HepG2 (cell line): ENCODE measurements around the gene DOK5. TPM values are rescaled to one million over a fixed set of nuclear protein-coding genes. Genes with fewer than 3 reads are reported as not detected.

Experiments
- ATAC-seq: fragments of 200-7000 bp; cut with Tn5 transposase; 3 replicates; pipeline ENCODE4 v1.9.1; 2020; ENCODE audit warnings: mild to moderate bottlenecking, moderate library complexity
- BruUV-seq: library from RNA; stranded (reverse); fragments of 400-500 nt; replicated peaks from 2 replicates; lab custom pipeline; 2021; lab: Mats Ljungman, UMichigan
- CTCF ChIA-PET: fragments of 300-600 bp; formaldehyde crosslinking; extraction: SDS; loops from one replicate; lab custom pipeline; 2021; ENCODE audit warnings: low total read pairs, inconsistent platforms, low intra/inter-chr PET ratio; lab: Yijun Ruan, JAX
- POLR2A ChIA-PET: fragments of 350-600 bp; sonication (Branson Sonifier 250); formaldehyde crosslinking; loops from one replicate; lab custom pipeline; 2020; ENCODE audit warnings: antibody characterized with exemption, inconsistent platforms; lab: Yijun Ruan, JAX
- DNase-seq: peaks from one replicate; pipeline ENCODE4 v3.0.0-alpha.2; 2015; ENCODE audit warnings: low spot score
- FAIRE-seq: peaks from 3 replicates; lab custom pipeline; 2011; peaks lifted over from hg19 to GRCh38; lab: Jason Lieb, UNC
- H2AFZ ChIP-seq: one replicate; pipeline ENCODE4 v1.6.1; 2011; ENCODE audit warnings: low read length, inconsistent platforms
- H3K27ac ChIP-seq: fragments of 300-600 bp; 3 replicates; pipeline ENCODE4 v1.8.0; 2011; ENCODE audit warnings: mixed run types, mild to moderate bottlenecking, mixed read lengths, low read length, inconsistent platforms; ENCODE audit not compliant: insufficient read depth; ENCODE audit errors: extremely low read length
- H3K27me3 ChIP-seq, 2 experiments: fragments of 200-600 bp in 1 of 2; 2 replicates in 1 of 2; 3 replicates in 1 of 2; pipeline versions ENCODE4 v1.6.0 to v1.8.0; 2011; ENCODE audit warnings: low read length in 2 of 2, mild to moderate bottlenecking in 2 of 2, moderate library complexity in 2 of 2, inconsistent platforms in 1 of 2; ENCODE audit not compliant: insufficient read depth in 2 of 2, control insufficient read depth in 1 of 2
- H3K36me3 ChIP-seq, 2 experiments: fragments of 200-600 bp in 1 of 2; replicated peaks in 1 of 2; 2 replicates in 1 of 2; 3 replicates in 1 of 2; pipeline versions ENCODE4 v1.5.1 to v1.8.0; 2011; ENCODE audit warnings: low read length in 2 of 2, inconsistent platforms in 1 of 2; ENCODE audit not compliant: insufficient read depth in 2 of 2, control insufficient read depth in 1 of 2
- H3K4me1 ChIP-seq: 2 replicates; pipeline ENCODE4 v1.5.1; 2012; ENCODE audit warnings: low read length, inconsistent platforms; ENCODE audit not compliant: insufficient read depth
- H3K4me2 ChIP-seq: 2 replicates; pipeline ENCODE4 v1.6.0; 2011; ENCODE audit warnings: low read depth, low read length, inconsistent platforms
- H3K4me3 ChIP-seq, 3 experiments: fragments of 200-600 bp in 1 of 3; sonication (generic), shearing (Covaris generic) in 1 of 3; replicated peaks in 1 of 3; 2 replicates each; pipeline ENCODE4 v1.5.1; 2011 to 2016; ENCODE audit warnings: low read length in 3 of 3, inconsistent platforms in 2 of 3, low read depth in 2 of 3, mild to moderate bottlenecking in 2 of 3, control low read depth in 1 of 3, mixed read lengths in 1 of 3; ENCODE audit not compliant: insufficient read depth in 1 of 3
- H3K79me2 ChIP-seq: one replicate; pipeline ENCODE4 v1.6.1; 2011; ENCODE audit warnings: low read length, inconsistent platforms; ENCODE audit not compliant: insufficient read depth
- H3K9ac ChIP-seq: 2 replicates; pipeline ENCODE4 v1.6.0; 2011; ENCODE audit warnings: mild to moderate bottlenecking, low read depth, low read length, inconsistent platforms; ENCODE audit not compliant: insufficient read depth
- H3K9me3 ChIP-seq: 2 replicates; pipeline ENCODE4 v1.5.1; 2012; ENCODE audit warnings: mild to moderate bottlenecking, low read length
- H4K20me1 ChIP-seq: 2 replicates; pipeline ENCODE4 v1.6.0; 2011; ENCODE audit warnings: inconsistent platforms, mild to moderate bottlenecking, low read length, moderate library complexity; ENCODE audit not compliant: insufficient read depth
- ETV5 ChIP-seq: IDR thresholded peaks from 2 replicates; pipeline ENCODE4 v1.6.1; 2018; ENCODE audit warnings: missing biosample characterization, missing genetic modification reagents, inconsistent platforms, borderline replicate concordance
- HHEX ChIP-seq: IDR thresholded peaks from 2 replicates; pipeline ENCODE4 v1.6.1; 2016; ENCODE audit warnings: control low read depth
- SOX13 ChIP-seq, 3 experiments: fragments of 450-650 bp in 1 of 3; sonication (generic) in 1 of 3; formaldehyde crosslinking in 1 of 3; IDR thresholded peaks in 2 of 3; conservative IDR thresholded peaks in 1 of 3; 2 replicates each; pipeline versions ENCODE4 v1.5.0 to v1.6.1; 2016 to 2020; ENCODE audit warnings: antibody characterized with exemption in 1 of 3, mild to moderate bottlenecking in 1 of 3, missing compliant biosample characterization in 1 of 3, missing genetic modification reagents in 1 of 3, moderate library complexity in 1 of 3
- SOX6 ChIP-seq, 2 experiments: fragments of 450-650 bp in 1 of 2; sonication (generic) in 1 of 2; formaldehyde crosslinking in 1 of 2; IDR thresholded peaks; 2 replicates each; pipeline versions ENCODE4 v1.4.0 to v1.6.1; 2017 to 2020; ENCODE audit warnings: antibody characterized with exemption in 1 of 2, mild to moderate bottlenecking in 1 of 2, missing genetic modification reagents in 1 of 2
- whole genome bisulfite sequencing: methylation state at CpG from one replicate; pipeline ENCODE4 v1.1.6; 2017; ENCODE audit warnings: low lambda C conversion rate; 5-methylcytosine and 5-hydroxymethylcytosine counted together
- in situ Hi-C: cut with HindIII; loops from 2 replicates; pipeline ENCODE4 v1.10.0; 2017; ENCODE audit warnings: low pct_unique_long_range_greater_than_20kb; ENCODE audit not compliant: extremely low pct_ligation_motif_present
- intact Hi-C: fragments of 100-400 bp; cut with micrococcal nuclease; formaldehyde crosslinking; loops from one replicate; pipeline ENCODE4 v1.10.0; 2022; ENCODE audit not compliant: unreplicated experiment
- polyA plus RNA-seq, 8 experiments: library from polyadenylated mRNA; depleted of rRNA in 3 of 8; stranded (reverse) in 7 of 8; unstranded in 1 of 8; fragments of >200 nt; fragmentation: Illumina TruSeq in 4 of 8; extraction: Trizol in 4 of 8; gene quantifications; 2 replicates each; pipeline versions ENCODE4 v1.2.1 to v1.2.3, GENCODE V29; 2011 to 2016; ENCODE audit warnings: low read depth in 4 of 8, missing spikeins in 1 of 8, mixed read lengths in 1 of 8; ENCODE audit not compliant: insufficient read depth in 1 of 8
- total RNA-seq, 5 experiments: library from RNA; depleted of rRNA; stranded (reverse); fragments of >200 nt; fragmentation: Illumina TruSeq; extraction: Trizol; gene quantifications; 2 replicates each; pipeline ENCODE4 v1.2.3, GENCODE V29; 2016; ENCODE audit warnings: low read depth in 1 of 5
- TF ChIP-seq, protein P1 (sequence below): sonication (generic); formaldehyde crosslinking; IDR thresholded peaks from 2 replicates; pipeline ENCODE4 v1.4.0; 2020; ENCODE audit warnings: missing genetic modification reagents, mild to moderate bottlenecking, borderline replicate concordance
- TF ChIP-seq, protein P2 (sequence below): sonication (generic); formaldehyde crosslinking; IDR thresholded peaks from 2 replicates; pipeline ENCODE4 v1.4.0; 2020; ENCODE audit warnings: missing genetic modification reagents
- TF ChIP-seq, protein P3 (sequence below): IDR thresholded peaks from 2 replicates; pipeline ENCODE4 v1.6.1; 2012; ENCODE audit warnings: low read length, improper control_type of control experiment
- TF ChIP-seq, protein P4 (sequence below): sonication (generic); formaldehyde crosslinking; IDR thresholded peaks from 2 replicates; pipeline ENCODE4 v1.5.1; 2020; ENCODE audit warnings: missing genetic modification reagents, mild to moderate bottlenecking, borderline replicate concordance

The DOK5 gene
- total and polyA plus RNA-seq, 2 of the 13 experiments (the other 11 are each of a cell fraction or from before 2014, with no cell fraction given) = not detected

DNA sequence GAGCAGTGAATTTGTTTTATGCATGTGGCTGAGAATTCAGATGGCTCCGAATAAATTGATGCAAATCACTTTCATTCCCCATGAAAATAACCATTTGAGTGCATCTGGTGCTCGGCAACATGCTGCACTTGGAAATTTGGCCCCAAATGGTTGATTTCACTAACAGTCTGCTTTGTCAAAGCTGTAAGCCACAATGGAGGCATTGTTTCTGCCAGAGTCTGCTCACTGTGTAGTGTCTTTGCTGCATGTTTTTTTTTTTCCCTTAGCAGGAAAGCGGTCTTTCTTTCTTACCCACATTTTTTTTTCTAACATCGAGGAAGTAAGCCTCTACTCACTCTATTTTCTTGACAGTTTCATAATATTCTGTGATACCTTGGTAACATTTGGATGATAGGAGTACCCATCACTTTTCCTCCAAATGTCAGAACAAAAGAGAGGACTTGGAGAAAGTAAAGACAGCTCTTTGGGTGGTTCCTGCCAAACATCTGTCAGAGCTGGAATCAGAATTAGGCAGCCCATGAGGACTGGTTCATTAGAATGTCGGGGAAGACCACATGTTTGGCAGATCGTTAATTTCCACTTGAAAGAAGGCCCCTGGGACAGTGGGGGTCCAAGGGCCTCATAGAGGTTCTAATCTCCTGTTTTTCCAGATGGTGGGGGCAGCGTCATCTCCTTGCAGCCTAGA, 149.5 kb downstream of the DOK5 start:
- Histone ChIP-seq H3K9ac (no peak overlapping the region), H3K79me2 (no peaks in the 10 kb centered on the region), H3K4me1 (no peaks in the 10 kb centered on the region), H3K27me3 (peaks cover 0 to 37% of the 10 kb centered on the region in 2 experiments; a peak in 4 of 5 replicates), H3K4me3 (no peak overlapping the region), H3K9me3 (no peaks in the 10 kb centered on the region), H3K4me2 (no peak overlapping the region), H4K20me1 (no peaks in the 10 kb centered on the region), H2AFZ (no peak overlapping the region), H3K36me3 (no peaks in the 10 kb centered on the region), H3K27ac (no peak overlapping the region)
- ChIA-PET POLR2A (no interaction called here), CTCF (no interaction called here)
- DNase-seq (no peak), FAIRE-seq (no peak), ATAC-seq (no peak)
- TF ChIP-seq, protein P1, sequence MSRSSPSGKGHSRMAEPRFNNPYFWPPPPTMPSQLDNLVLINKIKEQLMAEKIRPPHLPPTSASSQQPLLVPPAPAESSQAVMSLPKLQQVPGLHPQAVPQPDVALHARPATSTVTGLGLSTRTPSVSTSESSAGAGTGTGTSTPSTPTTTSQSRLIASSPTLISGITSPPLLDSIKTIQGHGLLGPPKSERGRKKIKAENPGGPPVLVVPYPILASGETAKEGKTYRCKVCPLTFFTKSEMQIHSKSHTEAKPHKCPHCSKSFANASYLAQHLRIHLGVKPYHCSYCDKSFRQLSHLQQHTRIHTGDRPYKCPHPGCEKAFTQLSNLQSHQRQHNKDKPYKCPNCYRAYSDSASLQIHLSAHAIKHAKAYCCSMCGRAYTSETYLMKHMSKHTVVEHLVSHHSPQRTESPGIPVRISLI = 0 out of 2 replicates have a peak, but pooled peaks have one; percentile 27
- no peak for TF ChIP-seq SOX13 (IDR thresholded peaks at IDR 0.05)
- 0 out of 4 replicates have a peak, but pooled peaks of 1 of the 2 experiments have one; percentile 3 for TF ChIP-seq SOX13 (CRISPR knock-in tag; conservative IDR thresholded peaks at IDR 0.05 in 1 of 2, IDR thresholded peaks at IDR 0.05 in 1 of 2)
- TF ChIP-seq ETV5 (CRISPR knock-in tag) = no peak
- WGBS = 4% methylated on average over 7 of the region's 7 CpGs
- no TSS peak for BruUV-seq
- intact Hi-C loops = no loop called here
- in situ Hi-C loops = no loop called here

DNA sequence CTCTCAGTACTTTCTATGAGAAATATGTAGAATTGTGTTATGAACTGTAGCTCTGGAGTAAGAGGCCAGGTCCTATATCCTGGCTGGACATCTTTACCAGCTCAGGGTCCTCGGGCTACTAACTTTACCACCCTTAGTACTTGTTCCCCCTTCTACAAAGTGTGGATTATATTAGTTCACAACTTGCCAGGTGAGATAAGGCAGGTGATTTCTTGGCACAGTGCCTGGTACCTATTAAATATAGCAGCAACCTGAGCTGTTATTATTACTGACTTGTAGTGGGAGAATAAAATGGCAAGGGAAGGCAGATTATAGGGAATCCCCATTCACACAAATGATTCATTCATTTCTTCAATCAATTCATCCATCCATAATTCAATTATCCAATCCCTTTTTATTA, 150.1 kb downstream of the DOK5 start:
- FAIRE-seq (no peak), DNase-seq (no peak), ATAC-seq (no peak)
- Histone ChIP-seq H3K27ac (no peak overlapping the region), H3K9me3 (no peaks in the 10 kb centered on the region), H3K4me1 (no peaks in the 10 kb centered on the region), H3K27me3 (peaks cover 0 to 43% of the 10 kb centered on the region in 2 experiments; a peak in 4 of 5 replicates), H2AFZ (no peak overlapping the region), H3K9ac (no peak overlapping the region), H3K4me2 (no peak overlapping the region), H4K20me1 (no peaks in the 10 kb centered on the region), H3K36me3 (no peaks in the 10 kb centered on the region), H3K79me2 (no peaks in the 10 kb centered on the region), H3K4me3 (no peak overlapping the region)
- in situ Hi-C loops = no loop called here
- CTCF ChIA-PET = no interaction called here
- intact Hi-C loops = no loop called here
- WGBS = 4% methylated on average over 1 of the region's 1 CpG
- no TSS peak for BruUV-seq
- POLR2A ChIA-PET = no interaction called here
- TF ChIP-seq SOX6 (IDR thresholded peaks at IDR 0.05) (no peak), SOX6 (CRISPR knock-in tag; IDR thresholded peaks at IDR 0.05) (no peak), HHEX (CRISPR knock-in tag) (no peak)
- TF ChIP-seq, protein P2, sequence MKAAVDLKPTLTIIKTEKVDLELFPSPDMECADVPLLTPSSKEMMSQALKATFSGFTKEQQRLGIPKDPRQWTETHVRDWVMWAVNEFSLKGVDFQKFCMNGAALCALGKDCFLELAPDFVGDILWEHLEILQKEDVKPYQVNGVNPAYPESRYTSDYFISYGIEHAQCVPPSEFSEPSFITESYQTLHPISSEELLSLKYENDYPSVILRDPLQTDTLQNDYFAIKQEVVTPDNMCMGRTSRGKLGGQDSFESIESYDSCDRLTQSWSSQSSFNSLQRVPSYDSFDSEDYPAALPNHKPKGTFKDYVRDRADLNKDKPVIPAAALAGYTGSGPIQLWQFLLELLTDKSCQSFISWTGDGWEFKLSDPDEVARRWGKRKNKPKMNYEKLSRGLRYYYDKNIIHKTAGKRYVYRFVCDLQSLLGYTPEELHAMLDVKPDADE = no peak
- TF ChIP-seq, protein P3, sequence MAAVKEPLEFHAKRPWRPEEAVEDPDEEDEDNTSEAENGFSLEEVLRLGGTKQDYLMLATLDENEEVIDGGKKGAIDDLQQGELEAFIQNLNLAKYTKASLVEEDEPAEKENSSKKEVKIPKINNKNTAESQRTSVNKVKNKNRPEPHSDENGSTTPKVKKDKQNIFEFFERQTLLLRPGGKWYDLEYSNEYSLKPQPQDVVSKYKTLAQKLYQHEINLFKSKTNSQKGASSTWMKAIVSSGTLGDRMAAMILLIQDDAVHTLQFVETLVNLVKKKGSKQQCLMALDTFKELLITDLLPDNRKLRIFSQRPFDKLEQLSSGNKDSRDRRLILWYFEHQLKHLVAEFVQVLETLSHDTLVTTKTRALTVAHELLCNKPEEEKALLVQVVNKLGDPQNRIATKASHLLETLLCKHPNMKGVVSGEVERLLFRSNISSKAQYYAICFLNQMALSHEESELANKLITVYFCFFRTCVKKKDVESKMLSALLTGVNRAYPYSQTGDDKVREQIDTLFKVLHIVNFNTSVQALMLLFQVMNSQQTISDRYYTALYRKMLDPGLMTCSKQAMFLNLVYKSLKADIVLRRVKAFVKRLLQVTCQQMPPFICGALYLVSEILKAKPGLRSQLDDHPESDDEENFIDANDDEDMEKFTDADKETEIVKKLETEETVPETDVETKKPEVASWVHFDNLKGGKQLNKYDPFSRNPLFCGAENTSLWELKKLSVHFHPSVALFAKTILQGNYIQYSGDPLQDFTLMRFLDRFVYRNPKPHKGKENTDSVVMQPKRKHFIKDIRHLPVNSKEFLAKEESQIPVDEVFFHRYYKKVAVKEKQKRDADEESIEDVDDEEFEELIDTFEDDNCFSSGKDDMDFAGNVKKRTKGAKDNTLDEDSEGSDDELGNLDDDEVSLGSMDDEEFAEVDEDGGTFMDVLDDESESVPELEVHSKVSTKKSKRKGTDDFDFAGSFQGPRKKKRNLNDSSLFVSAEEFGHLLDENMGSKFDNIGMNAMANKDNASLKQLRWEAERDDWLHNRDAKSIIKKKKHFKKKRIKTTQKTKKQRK = no peak
- TF ChIP-seq, protein P4, sequence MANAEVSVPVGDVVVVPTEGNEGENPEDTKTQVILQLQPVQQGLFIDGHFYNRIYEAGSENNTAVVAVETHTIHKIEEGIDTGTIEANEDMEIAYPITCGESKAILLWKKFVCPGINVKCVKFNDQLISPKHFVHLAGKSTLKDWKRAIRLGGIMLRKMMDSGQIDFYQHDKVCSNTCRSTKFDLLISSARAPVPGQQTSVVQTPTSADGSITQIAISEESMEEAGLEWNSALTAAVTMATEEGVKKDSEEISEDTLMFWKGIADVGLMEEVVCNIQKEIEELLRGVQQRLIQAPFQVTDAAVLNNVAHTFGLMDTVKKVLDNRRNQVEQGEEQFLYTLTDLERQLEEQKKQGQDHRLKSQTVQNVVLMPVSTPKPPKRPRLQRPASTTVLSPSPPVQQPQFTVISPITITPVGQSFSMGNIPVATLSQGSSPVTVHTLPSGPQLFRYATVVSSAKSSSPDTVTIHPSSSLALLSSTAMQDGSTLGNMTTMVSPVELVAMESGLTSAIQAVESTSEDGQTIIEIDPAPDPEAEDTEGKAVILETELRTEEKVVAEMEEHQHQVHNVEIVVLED (CRISPR knock-in tag) = no peak
